ENCODE results near the gene P3H1.

P3H1 gene

DNA sequence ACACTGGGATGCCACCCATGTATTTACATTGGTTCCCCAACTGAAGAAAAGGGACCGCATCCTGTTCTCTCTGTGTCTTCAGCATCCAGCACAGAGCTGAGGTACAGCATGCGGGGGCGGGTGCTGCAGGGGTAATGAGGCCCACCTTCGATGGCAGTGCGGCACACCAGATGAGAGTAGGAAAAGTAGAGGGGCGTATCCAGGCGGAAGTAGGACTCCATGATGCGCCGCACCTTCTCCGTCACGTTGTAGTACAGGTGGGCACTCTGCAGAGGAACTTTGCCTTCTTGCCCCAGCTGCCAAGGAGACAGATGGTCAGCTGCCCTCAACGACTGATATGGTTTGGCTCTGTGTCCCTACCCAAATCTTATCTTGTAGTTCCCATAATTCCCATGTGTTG lies 16.8 kb downstream of the P3H1 start:
- TF ChIP-seq CTCF (IDR thresholded peaks at IDR 0.05; ENCODE audit: low read depth, low read length, missing control alignments) = no peak
- H3K4me3 ChIP-seq (ENCODE audit: low read depth, low read length) = no peak overlapping the region
- no peak for DNase-seq (ENCODE audit: low read depth)

DNA sequence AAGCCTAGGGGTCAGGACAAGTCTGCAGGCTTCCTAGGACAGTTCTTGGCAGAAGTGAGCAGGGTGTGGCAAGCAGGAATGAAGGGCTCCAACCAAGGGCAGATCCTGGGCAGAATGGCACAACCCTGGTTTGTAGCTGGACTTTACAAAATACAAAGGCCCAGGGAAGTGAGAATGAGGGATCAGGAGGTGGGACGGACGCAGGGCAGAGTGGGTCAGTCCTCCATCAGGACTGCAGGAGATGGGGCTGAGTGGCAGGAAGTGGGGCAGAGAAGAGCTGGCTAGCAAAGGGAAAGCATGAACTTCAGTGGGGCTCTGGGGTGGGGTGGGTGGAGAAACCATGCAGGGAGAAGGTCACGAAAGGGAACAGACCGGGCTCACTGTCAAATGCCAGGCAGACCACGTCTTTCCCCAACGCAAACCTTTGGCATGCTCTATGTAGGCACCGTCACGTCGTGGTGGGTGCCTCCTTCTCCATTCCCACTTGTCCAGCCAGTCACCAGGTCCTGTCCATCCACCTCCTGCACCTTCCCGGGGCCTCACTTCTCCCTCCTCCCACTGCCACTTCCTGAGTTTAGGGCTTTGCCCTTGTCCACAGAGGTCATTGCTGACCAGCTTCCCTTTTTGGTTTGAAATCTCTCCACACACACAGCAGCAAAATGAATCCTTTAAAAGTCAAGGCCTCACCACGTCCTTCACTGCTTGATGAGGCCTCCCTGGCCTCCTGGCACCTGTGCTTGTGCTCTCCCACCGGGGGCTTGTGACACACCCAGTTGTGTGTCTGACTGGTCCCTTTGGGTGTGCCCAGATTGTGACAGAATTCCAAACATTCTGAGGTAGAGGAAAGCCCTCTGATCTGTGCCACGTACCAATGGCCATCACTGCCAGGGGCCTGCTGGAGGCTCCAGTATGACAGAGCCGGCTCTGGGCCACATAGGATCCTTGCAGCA lies 18.1 kb downstream of the P3H1 start:
- no peak for TF ChIP-seq CTCF (IDR thresholded peaks at IDR 0.05; ENCODE audit: low read depth, low read length, missing control alignments)
- H3K4me3 ChIP-seq (ENCODE audit: low read depth, low read length) = no peak overlapping the region
- no peak for DNase-seq (ENCODE audit: low read depth)

DNA sequence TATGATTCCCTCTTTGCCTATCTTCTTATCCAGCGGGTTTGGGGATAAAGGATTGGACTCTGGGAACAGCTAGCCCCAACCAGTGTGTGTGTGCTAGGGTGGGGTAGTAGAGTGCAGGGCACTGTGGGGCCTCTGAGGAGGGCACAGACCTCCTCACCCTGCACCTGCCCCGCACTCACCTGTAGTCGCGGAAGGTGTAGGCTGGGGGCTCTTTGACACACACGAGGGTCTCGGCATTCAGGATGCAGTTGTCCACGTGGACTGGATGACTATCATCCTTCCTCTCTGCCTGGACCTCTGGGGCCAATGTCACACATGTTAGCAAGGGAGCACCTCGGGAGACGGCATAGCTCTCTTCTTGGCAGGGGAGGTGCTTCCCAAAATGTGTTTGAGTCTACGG lies 18.8 kb downstream of the P3H1 start:
- no peak overlapping the region for H3K4me3 ChIP-seq (ENCODE audit: low read depth, low read length)
- no peak for TF ChIP-seq CTCF (IDR thresholded peaks at IDR 0.05; ENCODE audit: low read depth, low read length, missing control alignments)
- no peak for DNase-seq (ENCODE audit: low read depth)

- TF ChIP-seq CTCF (IDR thresholded peaks at IDR 0.05; ENCODE audit: low read depth, low read length, missing control alignments) = peak; percentile 67
- no peak overlapping the region for H3K4me3 ChIP-seq (ENCODE audit: low read depth, low read length)
- DNase-seq (ENCODE audit: low read depth) = no peak
Measured at GRCh38 chr1:42747125-42747524, 19.7 kb downstream of the P3H1 start.

DNA sequence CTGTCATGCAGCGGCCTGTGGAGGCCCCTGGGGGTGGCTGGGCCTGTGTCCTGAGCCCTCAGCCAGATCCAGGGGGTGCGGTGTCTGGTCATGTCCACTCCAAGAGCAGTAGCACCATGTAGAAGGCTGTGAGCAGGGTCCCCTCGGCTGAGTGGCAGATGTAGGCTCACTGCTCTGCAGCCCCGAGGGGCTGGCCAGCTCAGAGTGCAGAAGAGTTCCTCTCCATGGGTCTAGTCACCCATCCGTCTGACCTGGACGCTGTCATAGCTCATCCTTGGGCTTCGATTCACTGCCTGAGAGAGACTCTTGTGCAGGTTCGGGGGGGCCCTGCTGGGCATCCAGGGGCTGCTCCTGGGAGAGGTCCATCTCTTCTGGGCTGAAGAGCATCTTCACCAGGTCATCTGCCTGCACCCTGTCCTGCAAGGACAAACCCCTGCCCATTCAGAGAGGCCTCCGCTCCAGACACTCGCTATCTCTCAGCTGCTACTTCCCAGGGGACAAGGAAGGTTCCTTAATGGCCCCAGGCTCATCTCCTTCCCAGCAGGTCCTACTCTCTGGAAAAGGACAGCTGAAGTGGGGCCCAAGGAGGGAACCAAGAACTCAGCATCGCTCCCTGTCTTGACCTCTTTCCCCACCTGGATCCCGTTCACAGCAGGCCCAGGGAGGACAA lies 20.3 kb downstream of the P3H1 start:
- DNase-seq (ENCODE audit: low read depth) = no peak
- TF ChIP-seq CTCF (IDR thresholded peaks at IDR 0.05; ENCODE audit: low read depth, low read length, missing control alignments) = no peak
- H3K4me3 ChIP-seq (ENCODE audit: low read depth, low read length) = no peak overlapping the region

DNA sequence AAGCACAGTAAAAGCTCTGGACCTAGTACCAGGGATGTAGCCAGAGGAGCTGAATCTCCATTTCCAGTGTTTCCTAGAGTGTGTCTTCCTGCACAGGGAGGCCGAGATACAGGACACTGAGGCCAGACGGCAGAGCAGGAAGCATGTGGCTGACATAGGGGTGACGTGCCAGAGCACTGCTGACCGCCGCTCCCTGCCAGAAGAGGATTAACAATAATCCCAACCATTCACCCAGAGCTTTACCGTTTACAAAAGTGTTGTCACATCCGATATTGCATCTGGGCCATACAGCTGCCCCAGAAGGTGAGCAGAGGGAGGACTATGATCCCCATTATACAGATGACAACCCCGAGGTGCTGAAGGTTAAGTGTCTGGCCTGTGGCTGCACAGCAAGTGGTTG lies 21.0 kb downstream of the P3H1 start:
- DNase-seq (ENCODE audit: low read depth) = no peak
- TF ChIP-seq CTCF (IDR thresholded peaks at IDR 0.05; ENCODE audit: low read depth, low read length, missing control alignments) = no peak
- H3K4me3 ChIP-seq (ENCODE audit: low read depth, low read length) = no peak overlapping the region
